SHP77 treated with DMSO at 0.1 percent for 48 hours (cell line): ENCODE measurements around the gene GAK.

Experiments
- DNase-seq: peaks from one replicate; lab custom pipeline; 2025; lab: John Stamatoyannopoulos, UW

Gene GAK

GRCh38 chr4:828641-829271 is 103.4 kb downstream of the GAK start:
- DNase-seq, result no peak

GRCh38 chr4:827209-828081 is 104.7 kb downstream of the GAK start:
- no peak for DNase-seq

GRCh38 chr4:826508-827208 is 105.5 kb downstream of the GAK start:
- DNase-seq, result no peak

- DNase-seq, result no peak
These were observed 106.2 kb downstream of the GAK start, which contains the start of gene CPLX1 for GRCh38 chr4:825971-826330. Gene CPLX1, minus strand, starts transcription at chr4:826129. Its CDS starts 1,607 bp downstream, at chr4:824522.

GRCh38 chr4:825063-825970 is 106.8 kb downstream of the GAK start:
- no peak for DNase-seq

- no peak for DNase-seq
These were observed 107.6 kb downstream of the GAK start for GRCh38 chr4:824461-825062.

GRCh38 chr4:823761-824460 is 108.2 kb downstream of the GAK start:
- no peak for DNase-seq

GRCh38 chr4:823176-823760 is 108.8 kb downstream of the GAK start:
- no peak for DNase-seq

- no peak for DNase-seq
These were observed 109.5 kb downstream of the GAK start for GRCh38 chr4:822361-823175.

GRCh38 chr4:821631-822030 is 110.5 kb downstream of the GAK start:
- DNase-seq, result no peak

GRCh38 chr4:821181-821591 is 110.9 kb downstream of the GAK start:
- DNase-seq, result no peak

- DNase-seq, result no peak
These were observed 111.6 kb downstream of the GAK start for GRCh38 chr4:820230-821172.

GRCh38 chr4:819401-820229 is 112.5 kb downstream of the GAK start:
- no peak for DNase-seq

- DNase-seq, result no peak
These were observed 113.8 kb downstream of the GAK start for GRCh38 chr4:818106-818921.

- no peak for DNase-seq
These were observed 116.5 kb downstream of the GAK start for GRCh38 chr4:815464-816146.

- no peak for DNase-seq
These were observed 117.7 kb downstream of the GAK start for GRCh38 chr4:814312-814850.
